Calu3 (cell line): Measurements from ENCODE around the gene NLRP12. TPM values are rescaled to one million over a fixed set of nuclear protein-coding genes. Genes with fewer than 3 reads are reported as not detected.
"Not testable (repeated sequence)": the region's sequence is repeated elsewhere in the genome, so short reads cannot be mapped to it uniquely, and the experiment has no call there.

Source experiments
- Bru-seq: library from RNA; stranded (reverse); fragments of 400-500 nt; gene quantifications from one replicate; lab custom pipeline; 2021; lab: Mats Ljungman, UMichigan
- BruChase-seq, 2 experiments: library from RNA; stranded (reverse); fragments of 400-500 nt; gene quantifications; one replicate each; lab custom pipeline; 2021; lab: Mats Ljungman, UMichigan
- BruUV-seq: library from RNA; stranded (reverse); fragments of 400-500 nt; replicated peaks from 2 replicates; lab custom pipeline; 2021; lab: Mats Ljungman, UMichigan
- CTCF ChIA-PET: fragments of 300-600 bp; sonication (Branson Sonifier 250); formaldehyde crosslinking; loops from one replicate; lab custom pipeline; 2022; ENCODE audit warnings: antibody characterized with exemption; lab: Charles Lee
- DNase-seq: peaks from one replicate; pipeline ENCODE4 v3.0.0; 2022
- H3K27ac Mint-ChIP-seq: one replicate; pipeline ENCODE4 v1.8.0; 2022; ENCODE audit warnings: mixed read lengths; ENCODE audit not compliant: unreplicated experiment
- H3K27me3 Mint-ChIP-seq: one replicate; pipeline ENCODE4 v1.8.0; 2022; ENCODE audit warnings: mixed read lengths; ENCODE audit not compliant: unreplicated experiment
- H3K36me3 Mint-ChIP-seq: one replicate; pipeline ENCODE4 v1.8.0; 2022; ENCODE audit warnings: mild to moderate bottlenecking, moderate library complexity, mixed read lengths; ENCODE audit not compliant: insufficient read depth, unreplicated experiment
- H3K4me1 Mint-ChIP-seq: one replicate; pipeline ENCODE4 v1.8.0; 2022; ENCODE audit warnings: mild to moderate bottlenecking, low read depth, mixed read lengths; ENCODE audit not compliant: unreplicated experiment
- H3K4me3 Mint-ChIP-seq: one replicate; pipeline ENCODE4 v1.8.0; 2022; ENCODE audit warnings: mild to moderate bottlenecking, low read depth, moderate library complexity, mixed read lengths; ENCODE audit not compliant: unreplicated experiment
- H3K9me3 Mint-ChIP-seq: one replicate; pipeline ENCODE4 v1.8.0; 2022; ENCODE audit warnings: low read depth, mixed read lengths; ENCODE audit not compliant: unreplicated experiment
- CTCF ChIP-seq: fragments of 200-600 bp; IDR thresholded peaks from one replicate; pipeline ENCODE4 v1.8.0; 2022; ENCODE audit warnings: antibody characterized with exemption; ENCODE audit not compliant: unreplicated experiment
- intact Hi-C: fragments of 100-400 bp; cut with micrococcal nuclease; formaldehyde crosslinking; loops from one replicate; pipeline ENCODE4 v1.10.0; 2022; ENCODE audit not compliant: unreplicated experiment
- long read RNA-seq: library from polyadenylated mRNA; stranded (forward); transcript quantifications from one replicate; pipeline ENCODE4 v2.0.0, GENCODE V29; 2022
- total RNA-seq: library from RNA; stranded (reverse); gene quantifications from 2 replicates; pipeline ENCODE4 v1.2.3, GENCODE V29; 2022

Gene NLRP12
- total RNA-seq (0.15 TPM in 1 of 2 replicates, not detected in the other), Bru-seq, nascent RNA (percentile 10 among the genes with signal in this experiment), BruChase-seq, experiment 1, labeled RNA remaining after a 6-hour chase (percentile 14 among the genes with signal in this experiment), BruChase-seq, experiment 2, labeled RNA remaining after a 2-hour chase (percentile 19 among the genes with signal in this experiment)
- long read RNA-seq: 0 reads

DNA sequence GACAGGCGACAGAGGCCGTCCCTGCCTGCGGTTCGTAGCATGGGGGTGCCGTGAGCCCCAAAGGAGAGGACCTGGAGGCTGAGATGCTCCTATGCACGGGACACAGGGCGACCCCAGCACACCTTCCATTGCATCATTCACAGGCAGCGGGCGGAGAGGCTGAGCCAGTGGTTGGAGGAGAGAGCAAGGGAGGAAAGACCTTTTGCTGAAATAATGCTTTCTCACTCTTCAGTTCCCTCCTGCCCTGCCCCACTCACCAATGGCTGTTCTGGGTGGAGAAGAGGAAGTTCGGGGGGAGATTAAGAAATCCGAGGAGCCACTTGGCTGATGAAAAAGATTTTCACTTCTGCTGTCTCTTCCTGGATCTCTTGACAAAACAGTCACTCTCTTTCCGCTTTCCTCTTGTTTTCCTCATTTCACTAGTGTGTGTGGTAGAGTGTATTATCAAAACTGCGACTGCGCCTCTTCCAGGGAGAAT lies at the start of gene NLRP12:
TSS of gene NLRP12 (minus strand) at position 181 of the 478 bp plus-strand sequence. CDS start at position 41, 140 bp downstream.
- no peak for TF ChIP-seq CTCF
- intact Hi-C loops: no loop called here
- CTCF ChIA-PET: no interaction called here
- no peak within 1 kb of the TSS for H3K4me3 Mint-ChIP-seq
- no peak within 1 kb of the TSS for H3K27ac Mint-ChIP-seq
- H3K9me3 Mint-ChIP-seq: no peaks in the 10 kb centered on the region
- no peaks in the 10 kb centered on the region for H3K27me3 Mint-ChIP-seq
- no peaks in the 10 kb centered on the region for H3K36me3 Mint-ChIP-seq
- BruUV-seq: no TSS peak
- DNase-seq: no peak
- peaks cover 14% of the 10 kb centered on the region for H3K4me1 Mint-ChIP-seq

GRCh38 chr19:53872762-53873161 lies 48.6 kb upstream of the NLRP12 start:
- Mint-ChIP-seq H3K4me3 (peak overlapping the region; percentile 74), H3K27me3 (no peaks in the 10 kb centered on the region), H3K36me3 (peaks cover 100% of the 10 kb centered on the region), H3K27ac (peak overlapping the region; percentile 78), H3K4me1 (peaks cover 57% of the 10 kb centered on the region), H3K9me3 (no peaks in the 10 kb centered on the region)
- no TSS peak for BruUV-seq
- intact Hi-C loops: no loop called here
- CTCF ChIA-PET: no interaction called here
- no peak for TF ChIP-seq CTCF
- DNase-seq: no peak

GRCh38 chr19:53871454-53871853 lies 47.3 kb upstream of the NLRP12 start:
- peak overlapping the region; percentile 89 for H3K27ac Mint-ChIP-seq

GRCh38 chr19:53870485-53870844 lies 46.4 kb upstream of the NLRP12 start:
- Mint-ChIP-seq H3K4me3 (peak overlapping the region; percentile 74), H3K9me3 (no peaks in the 10 kb centered on the region), H3K36me3 (peaks cover 100% of the 10 kb centered on the region), H3K27me3 (no peaks in the 10 kb centered on the region), H3K27ac (peak overlapping the region; percentile 89), H3K4me1 (peaks cover 56% of the 10 kb centered on the region)
- no TSS peak for BruUV-seq
- DNase-seq: no peak
- CTCF ChIA-PET: interaction anchor here (0.6 to 0.8 kb wide), 3 partner anchors 45 to 154 kb away, joined by 3 to 5 read pairs (median 3); no protein-coding TSS in a partner anchor
- no peak for TF ChIP-seq CTCF
- intact Hi-C loops: no loop called here

More at GRCh38 chr19:53871454-53871853, 47.3 kb upstream of the NLRP12 start:
- no peak for DNase-seq
- Mint-ChIP-seq H3K36me3 (peaks cover 100% of the 10 kb centered on the region), H3K4me3 (peak overlapping the region; percentile 74), H3K27me3 (no peaks in the 10 kb centered on the region), H3K9me3 (no peaks in the 10 kb centered on the region), H3K4me1 (peaks cover 47% of the 10 kb centered on the region)
- no peak for TF ChIP-seq CTCF
- CTCF ChIA-PET: interaction anchor here (0.6 kb wide), 1 partner anchor 138 kb away, joined by 5 read pairs; no protein-coding TSS in a partner anchor
- BruUV-seq: no TSS peak
- intact Hi-C loops: no loop called here

DNA sequence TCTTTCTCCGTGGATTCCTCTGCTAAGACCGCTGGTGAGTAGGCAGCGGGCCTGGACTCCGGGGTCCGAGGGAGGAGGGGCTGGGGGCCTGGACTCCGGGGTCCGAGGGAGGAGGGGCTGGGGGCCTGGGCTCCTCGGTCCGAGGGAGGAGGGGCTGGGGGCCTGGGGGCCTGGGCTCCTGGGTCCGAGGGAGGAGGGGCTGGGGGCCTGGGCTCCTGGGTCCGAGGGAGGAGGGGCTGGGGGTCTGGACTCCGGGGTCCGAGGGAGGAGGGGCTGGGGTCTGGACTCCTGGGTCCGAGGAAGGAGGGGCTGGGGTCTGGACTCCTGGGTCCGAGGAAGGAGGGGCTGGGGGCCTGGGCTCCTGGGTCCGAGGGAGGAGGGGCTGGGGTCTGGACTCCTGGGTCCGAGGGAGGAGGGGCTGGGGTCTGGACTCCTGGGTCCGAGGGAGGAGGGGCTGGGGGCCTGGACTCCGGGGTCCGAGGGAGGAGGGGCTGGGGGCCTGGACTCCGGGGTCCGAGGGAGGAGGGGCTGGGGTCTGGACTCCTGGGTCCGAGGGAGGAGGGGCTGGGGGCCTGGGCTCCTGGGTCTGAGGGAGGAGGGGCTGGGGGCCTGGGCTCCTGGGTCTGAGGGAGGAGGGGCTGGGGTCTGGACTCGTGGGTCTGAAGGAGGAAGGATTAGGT lies 45.8 kb upstream of the NLRP12 start:
- not testable (repeated sequence) for H3K9me3 Mint-ChIP-seq, BruUV-seq, DNase-seq, H3K27me3 Mint-ChIP-seq
- Mint-ChIP-seq H3K4me1 (peaks cover 58% of the 10 kb centered on the region), H3K36me3 (peaks cover 100% of the 10 kb centered on the region), H3K4me3 (peak overlapping the region; percentile 95), H3K27ac (peak overlapping the region; percentile 99)
- intact Hi-C loops: loop anchor here (1.0 kb wide), 1 partner anchor 28 kb away; no protein-coding TSS in a partner anchor
- CTCF ChIA-PET: interaction anchor here (0.6 to 0.8 kb wide), 3 partner anchors 45 to 154 kb away, joined by 3 to 5 read pairs (median 3); no protein-coding TSS in a partner anchor
